Activated CD8-positive, alpha-beta memory T cell treated with anti-CD3 and anti-CD28 coated beads for 24 hours (primary cell): ENCODE results near the gene ZC3H18.

Experiments used
- DNase-seq: peaks from one replicate; pipeline ENCODE4 v3.0.0-alpha.2; 2020

Gene ZC3H18

GRCh38 chr16:88552166-88552565 is 18.0 kb upstream of the ZC3H18 start:
- DNase-seq = no peak

DNA sequence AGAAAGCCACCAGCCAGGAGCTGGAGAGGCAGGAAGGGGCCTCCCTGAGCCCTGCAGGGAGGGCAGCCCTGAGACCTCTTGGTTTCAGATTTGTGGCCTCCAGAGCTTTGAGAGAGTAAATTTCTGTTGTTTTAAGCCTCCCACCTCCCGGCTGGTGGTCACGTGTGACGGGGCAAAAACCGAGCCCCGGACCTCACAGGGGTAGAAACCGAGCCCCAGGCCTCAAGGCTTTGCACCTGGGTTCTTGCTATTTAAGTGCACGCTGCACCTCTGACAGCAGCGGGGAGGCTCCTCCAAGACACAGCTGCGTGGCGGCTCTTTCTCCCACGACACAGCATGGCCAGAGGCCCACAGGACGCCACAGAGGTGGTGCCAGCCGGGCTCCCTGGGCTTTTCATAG is 17.4 kb upstream of the ZC3H18 start:
- DNase-seq = no peak

DNA sequence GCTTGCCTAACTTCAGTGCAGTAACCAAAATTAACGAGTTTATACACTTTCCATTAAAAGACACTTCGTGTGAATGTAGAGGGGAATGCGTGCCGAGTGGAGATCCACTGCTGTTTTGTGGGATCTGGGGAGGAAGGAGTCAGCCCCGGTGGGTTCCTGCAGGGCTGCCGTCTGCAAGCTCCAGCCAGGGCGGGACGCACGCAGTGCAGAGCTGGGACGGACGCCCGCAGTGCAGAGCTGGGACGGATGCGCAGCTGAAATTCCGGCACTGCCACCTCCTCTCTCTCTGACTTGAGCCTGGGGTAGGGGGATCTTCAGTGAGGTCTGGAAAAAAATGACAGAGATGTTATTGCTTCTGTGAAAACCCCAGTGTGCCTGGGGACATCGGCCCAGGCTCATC is 16.5 kb upstream of the ZC3H18 start:
- no peak for DNase-seq

DNA sequence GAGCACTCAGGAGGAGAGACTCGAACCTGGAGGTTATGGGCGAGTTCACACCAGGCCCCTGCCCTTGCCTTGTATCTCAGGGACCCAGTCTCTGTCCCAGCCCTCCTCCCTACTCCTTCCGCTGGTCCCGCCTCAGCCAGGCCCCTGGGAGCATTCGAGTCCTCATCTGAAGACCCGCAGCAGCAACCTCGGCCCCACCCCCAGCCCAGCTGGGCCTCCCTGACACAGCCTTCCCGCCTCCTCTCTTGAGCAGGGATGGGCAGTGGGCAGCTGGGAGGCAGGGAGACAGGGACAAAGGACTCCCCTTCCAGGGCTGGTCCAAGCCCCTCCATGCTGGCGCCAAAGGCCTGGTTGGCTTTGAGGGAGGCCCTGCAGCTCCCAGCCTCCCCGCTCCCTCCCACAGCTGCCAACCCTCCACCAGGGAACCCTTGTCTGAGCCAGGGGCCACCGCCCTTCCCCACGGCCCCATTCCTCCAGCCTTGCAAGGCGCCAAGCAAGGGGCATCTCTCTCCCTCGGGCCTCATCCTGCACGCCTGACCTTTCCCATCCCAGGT is 15.4 kb upstream of the ZC3H18 start:
- no peak for DNase-seq

GRCh38 chr16:88556294-88556988 is 13.8 kb upstream of the ZC3H18 start:
- no peak for DNase-seq

DNA sequence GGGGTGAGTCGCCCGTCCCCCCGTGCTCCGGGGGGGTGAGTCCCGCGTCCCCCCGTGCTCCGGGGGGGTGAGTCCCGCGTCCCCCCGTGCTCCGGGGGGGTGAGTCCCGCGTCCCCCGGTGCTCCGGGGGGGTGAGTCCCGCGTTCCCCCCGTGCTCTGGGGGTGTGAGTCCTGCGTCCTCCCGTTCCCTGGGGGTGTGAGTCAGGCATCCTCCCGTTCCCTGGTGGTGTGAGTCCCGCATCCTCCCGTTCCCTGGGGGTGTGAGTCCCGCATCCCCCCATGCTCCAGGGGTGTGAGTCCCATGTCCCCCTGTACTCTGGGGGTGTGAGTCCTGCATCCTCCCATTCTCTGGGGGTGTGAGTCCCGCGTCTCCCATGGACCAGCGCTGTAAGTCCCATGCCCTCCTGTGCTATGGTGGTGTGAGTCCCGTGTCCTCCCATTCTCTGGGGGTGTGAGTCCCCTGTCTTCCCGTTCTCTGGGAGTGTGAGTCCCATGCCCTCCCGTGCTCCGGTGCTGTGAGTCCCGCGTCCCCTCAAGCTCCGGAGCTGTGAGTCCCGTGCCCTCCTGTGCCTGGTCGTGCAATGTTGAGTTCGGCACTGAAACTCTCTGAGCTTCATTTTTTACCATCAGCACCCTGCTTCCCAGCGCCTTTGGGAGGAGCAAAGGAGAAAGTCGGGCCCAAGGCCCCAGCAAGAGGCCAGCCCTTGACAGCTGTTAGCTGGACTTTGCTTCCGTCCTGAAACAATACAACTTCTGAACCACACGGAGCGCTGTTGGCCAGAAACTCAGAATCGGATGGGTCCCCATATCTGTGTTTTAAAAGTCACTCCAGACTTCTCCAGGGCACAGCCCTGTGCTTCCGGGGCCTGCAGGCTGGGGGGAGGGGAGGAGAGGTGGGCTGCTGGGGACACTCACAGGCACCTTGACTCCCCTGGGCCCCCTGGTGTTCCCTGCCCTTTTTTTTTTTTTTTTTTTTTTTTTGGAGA is 11.5 kb upstream of the ZC3H18 start:
- no peak for DNase-seq

DNA sequence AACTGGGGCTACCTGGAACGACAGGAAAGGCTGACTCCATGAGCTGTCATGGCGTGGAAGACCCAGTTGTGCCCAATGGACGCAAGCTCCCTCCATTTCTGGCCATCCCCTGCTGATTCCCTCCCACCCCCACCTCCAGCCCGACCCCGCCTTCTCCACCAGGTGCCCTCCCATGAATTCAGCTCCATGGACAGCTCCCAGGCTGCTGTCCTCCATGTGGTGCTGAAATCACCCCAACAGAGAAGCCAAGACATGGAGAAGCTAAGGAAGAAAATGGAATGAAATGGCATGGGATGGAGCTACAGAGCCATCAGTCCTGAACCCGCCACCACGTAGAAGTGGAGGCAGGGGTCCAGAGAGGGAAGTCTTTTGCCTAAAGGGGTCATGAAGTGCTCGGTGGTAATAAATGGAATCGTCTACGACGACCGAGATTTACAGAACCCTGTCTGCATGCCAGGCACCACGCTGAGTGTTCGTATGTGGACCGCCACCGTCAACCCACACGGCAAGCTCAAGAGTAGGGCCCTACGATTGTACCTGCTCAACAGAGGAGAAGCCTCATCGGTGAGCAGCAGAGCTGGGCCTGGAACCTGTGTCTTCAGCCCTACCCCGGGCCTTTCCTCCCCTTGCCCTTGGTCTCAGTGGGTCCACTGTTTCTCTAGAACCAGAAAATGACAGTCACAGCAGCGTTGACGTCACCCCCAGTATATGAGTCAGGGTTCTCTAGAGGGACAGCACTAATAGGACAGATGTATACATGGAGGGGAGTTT is 9.3 kb upstream of the ZC3H18 start:
- no peak for DNase-seq

GRCh38 chr16:88561485-88562359 is 8.5 kb upstream of the ZC3H18 start:
- DNase-seq = peak; percentile 76

- DNase-seq = peak; percentile 81
Observed at GRCh38 chr16:88566158-88566557, 4.0 kb upstream of the ZC3H18 start.

- no peak for DNase-seq
Observed at GRCh38 chr16:88568710-88569613, 1.2 kb upstream of the ZC3H18 start.

- DNase-seq = no peak
Observed at GRCh38 chr16:88569614-88569984, 604 bp upstream of the ZC3H18 start.

DNA sequence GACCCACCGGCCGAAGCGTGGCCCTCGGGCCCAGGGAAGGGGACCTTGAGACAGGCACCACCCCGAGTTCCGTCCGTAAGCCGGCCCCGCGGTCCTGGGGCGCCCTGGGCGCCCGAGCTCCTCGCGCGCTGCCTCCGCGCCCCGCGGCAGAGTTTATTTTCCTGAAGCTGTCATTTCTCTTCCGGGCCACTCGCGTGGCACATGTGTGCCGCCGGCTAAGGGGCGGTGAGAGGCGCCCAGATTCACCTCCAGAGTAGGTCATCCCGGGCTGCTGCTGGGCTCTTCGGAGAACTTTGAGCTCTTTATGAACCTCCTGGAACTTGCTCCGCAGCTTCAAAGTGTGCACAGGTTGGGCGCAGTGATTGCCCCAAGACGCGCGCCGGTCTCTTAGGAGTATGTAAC is 489 bp downstream of the ZC3H18 start:
- DNase-seq = no peak

- DNase-seq = no peak
Observed at GRCh38 chr16:88575251-88575650, 5.0 kb downstream of the ZC3H18 start.

GRCh38 chr16:88576307-88576706 is 6.1 kb downstream of the ZC3H18 start:
- no peak for DNase-seq

- no peak for DNase-seq
Observed at GRCh38 chr16:88577166-88577565, 7.0 kb downstream of the ZC3H18 start.

DNA sequence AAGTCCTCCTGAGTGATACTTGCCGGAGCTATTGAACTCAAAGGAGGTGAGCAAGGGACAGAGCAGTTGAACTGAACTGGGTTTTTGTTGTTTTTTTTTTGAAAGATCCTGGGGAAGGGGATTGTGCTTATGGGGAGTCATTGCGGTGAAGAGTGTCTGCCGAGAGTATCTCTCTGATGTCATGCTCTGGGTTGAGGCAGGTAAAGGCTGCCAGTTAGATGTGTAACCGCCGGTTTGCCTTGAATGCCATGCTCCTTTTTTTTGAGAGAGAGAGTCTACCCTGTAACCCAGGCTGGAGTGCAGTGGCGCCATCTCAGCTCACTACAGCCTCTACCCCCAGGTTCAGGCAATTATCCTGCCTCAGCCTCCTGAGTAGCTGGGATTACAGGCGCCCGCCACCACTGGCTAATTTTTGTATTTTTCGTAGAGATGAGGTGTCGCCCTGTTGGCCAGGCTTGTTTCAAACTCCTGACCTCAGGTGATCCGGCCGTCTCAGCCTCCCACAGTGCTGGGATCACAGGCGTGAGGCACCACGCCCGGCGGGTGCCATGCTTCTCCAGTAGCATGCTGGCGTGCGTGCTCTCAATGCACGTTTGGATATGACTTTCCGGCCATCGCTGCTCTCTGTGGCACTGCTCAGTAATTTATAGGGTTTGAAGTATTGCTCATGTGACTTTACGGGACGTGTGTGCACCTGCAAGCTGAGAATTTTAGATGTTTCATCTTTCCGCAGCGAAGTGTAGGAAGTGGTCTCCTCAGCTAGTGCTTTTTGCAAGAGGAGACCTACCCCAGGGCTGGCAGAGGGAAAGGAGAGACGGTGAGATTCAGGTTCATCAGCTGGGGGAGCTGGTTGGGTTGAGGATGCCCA is 8.5 kb downstream of the ZC3H18 start:
- DNase-seq = no peak

GRCh38 chr16:88580371-88580770 is 10.2 kb downstream of the ZC3H18 start:
- DNase-seq = no peak

DNA sequence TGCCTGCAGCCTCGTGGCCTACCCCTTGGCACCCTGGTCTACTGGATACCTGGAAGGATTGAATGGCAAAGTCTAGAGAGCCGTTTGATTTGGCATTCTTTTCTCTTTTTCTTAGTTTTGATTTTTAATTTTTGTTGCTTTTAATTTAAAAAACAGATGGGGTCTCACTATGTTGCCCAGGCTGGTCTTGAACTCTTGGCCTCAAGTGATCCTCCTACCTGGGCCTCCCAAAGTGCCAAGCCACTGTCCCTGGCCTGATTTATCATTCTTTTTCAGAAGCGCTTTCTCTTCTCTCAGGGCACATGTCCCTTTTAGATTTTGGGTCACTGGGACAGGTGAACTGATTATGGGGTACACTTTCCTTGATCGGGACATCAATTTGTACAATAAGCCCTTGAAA is 10.8 kb downstream of the ZC3H18 start:
- DNase-seq = no peak

DNA sequence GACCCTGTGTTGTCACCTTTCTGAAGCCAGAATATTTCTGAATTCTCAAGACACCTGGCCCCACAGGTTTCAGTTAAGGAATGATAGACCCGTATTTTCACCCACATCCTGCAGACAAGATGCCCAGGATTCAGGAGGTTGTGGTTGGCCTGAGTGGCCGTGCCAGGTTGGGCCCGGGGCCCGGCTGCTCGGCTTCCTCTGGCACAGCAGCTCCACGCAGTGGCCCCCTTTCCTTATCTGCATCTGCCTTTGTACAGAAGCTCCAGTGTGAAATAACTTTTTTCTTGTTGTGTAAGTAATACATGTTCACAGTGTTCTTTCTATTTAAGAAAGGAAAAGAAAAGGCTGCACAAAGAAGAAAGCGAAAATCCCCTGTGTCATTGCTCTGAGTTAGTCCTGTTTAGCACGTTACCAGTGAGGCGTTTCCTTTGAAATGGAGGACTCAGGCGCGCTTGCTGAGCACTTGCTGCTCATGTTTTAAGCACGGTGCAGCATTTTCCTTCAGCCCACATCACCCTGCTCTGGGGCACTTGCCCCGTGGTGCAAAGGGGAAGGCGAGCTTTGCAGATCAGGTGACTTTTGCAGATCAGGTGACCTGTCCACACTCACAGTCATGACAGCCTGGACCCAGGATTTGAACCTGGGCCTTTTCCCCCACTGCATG is 12.8 kb downstream of the ZC3H18 start:
- DNase-seq = no peak
